IMR-90 (cell line): Measurements from ENCODE around the gene NUP210L.

Source experiments
- CEBPB ChIP-seq: IDR thresholded peaks from 2 replicates; pipeline ENCODE4 v1.6.1; 2012; ENCODE audit warnings: low read depth, low read length, improper control_type of control experiment
- CHD1 ChIP-seq: IDR thresholded peaks from 2 replicates; pipeline ENCODE4 v1.6.1; 2012; ENCODE audit warnings: low read depth, low read length, improper control_type of control experiment
- POLR2A ChIP-seq: IDR thresholded peaks from 2 replicates; pipeline ENCODE4 v1.6.1; 2012; ENCODE audit warnings: mild to moderate bottlenecking, low read depth, low read length
- RAD21 ChIP-seq: IDR thresholded peaks from 2 replicates; pipeline ENCODE4 v1.6.1; 2012; ENCODE audit warnings: low read length, improper control_type of control experiment
- SMC3 ChIP-seq: fragments of 150-350 bp; IDR thresholded peaks from 2 replicates; pipeline ENCODE4 v1.6.1; 2016; ENCODE audit warnings: low read depth, mild to moderate bottlenecking, antibody characterized with exemption, low read length, moderate library complexity
- TF ChIP-seq, protein P1 (sequence below): conservative IDR thresholded peaks from 2 replicates; pipeline ENCODE4 v1.5.1; 2012; ENCODE audit warnings: mild to moderate bottlenecking, low read depth, low read length, improper control_type of control experiment
- TF ChIP-seq, protein P2 (sequence below): fragments of 150-350 bp; IDR thresholded peaks from 2 replicates; pipeline ENCODE4 v1.6.1; 2016; ENCODE audit warnings: low read depth, mild to moderate bottlenecking, low read length, moderate library complexity, borderline replicate concordance

- TF ChIP-seq CEBPB (no peak), POLR2A (no peak), CHD1 (no peak), RAD21 (no peak), SMC3 (no peak)
- TF ChIP-seq, protein P1, sequence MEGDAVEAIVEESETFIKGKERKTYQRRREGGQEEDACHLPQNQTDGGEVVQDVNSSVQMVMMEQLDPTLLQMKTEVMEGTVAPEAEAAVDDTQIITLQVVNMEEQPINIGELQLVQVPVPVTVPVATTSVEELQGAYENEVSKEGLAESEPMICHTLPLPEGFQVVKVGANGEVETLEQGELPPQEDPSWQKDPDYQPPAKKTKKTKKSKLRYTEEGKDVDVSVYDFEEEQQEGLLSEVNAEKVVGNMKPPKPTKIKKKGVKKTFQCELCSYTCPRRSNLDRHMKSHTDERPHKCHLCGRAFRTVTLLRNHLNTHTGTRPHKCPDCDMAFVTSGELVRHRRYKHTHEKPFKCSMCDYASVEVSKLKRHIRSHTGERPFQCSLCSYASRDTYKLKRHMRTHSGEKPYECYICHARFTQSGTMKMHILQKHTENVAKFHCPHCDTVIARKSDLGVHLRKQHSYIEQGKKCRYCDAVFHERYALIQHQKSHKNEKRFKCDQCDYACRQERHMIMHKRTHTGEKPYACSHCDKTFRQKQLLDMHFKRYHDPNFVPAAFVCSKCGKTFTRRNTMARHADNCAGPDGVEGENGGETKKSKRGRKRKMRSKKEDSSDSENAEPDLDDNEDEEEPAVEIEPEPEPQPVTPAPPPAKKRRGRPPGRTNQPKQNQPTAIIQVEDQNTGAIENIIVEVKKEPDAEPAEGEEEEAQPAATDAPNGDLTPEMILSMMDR = no peak
- TF ChIP-seq, protein P2, sequence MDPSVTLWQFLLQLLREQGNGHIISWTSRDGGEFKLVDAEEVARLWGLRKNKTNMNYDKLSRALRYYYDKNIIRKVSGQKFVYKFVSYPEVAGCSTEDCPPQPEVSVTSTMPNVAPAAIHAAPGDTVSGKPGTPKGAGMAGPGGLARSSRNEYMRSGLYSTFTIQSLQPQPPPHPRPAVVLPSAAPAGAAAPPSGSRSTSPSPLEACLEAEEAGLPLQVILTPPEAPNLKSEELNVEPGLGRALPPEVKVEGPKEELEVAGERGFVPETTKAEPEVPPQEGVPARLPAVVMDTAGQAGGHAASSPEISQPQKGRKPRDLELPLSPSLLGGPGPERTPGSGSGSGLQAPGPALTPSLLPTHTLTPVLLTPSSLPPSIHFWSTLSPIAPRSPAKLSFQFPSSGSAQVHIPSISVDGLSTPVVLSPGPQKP = no peak
Measured at GRCh38 chr1:154091706-154092105, 63.2 kb downstream of the NUP210L start.
